Thoracic aorta endothelial cell (primary cell): ENCODE results near the gene BHLHE41. TPM values are rescaled to one million over a fixed set of nuclear protein-coding genes. Genes with fewer than 3 reads are reported as not detected.

Experiments
- total RNA-seq: library from RNA; depleted of rRNA; stranded (reverse); fragments of >200 nt; gene quantifications from 2 replicates; pipeline ENCODE4 v1.2.3, GENCODE V29; 2012

Gene BHLHE41
- 0.07 and 0.53 TPM in 2 replicates for total RNA-seq

GRCh38 chr12:26124446-26125399, at the start of gene BHLHE41:
Gene BHLHE41 (minus strand): TSS chr12:26125037. CDS start chr12:26124779, 258 bp downstream.

Other genes with a start within 250 kb of the BHLHE41 start
- 80.1 and 118 TPM in 2 replicates for gene RASSF8, start 166.4 kb downstream of the BHLHE41 start, total RNA-seq
- 0.50 and 0.66 TPM in 2 replicates for gene SSPN, start 70.5 kb upstream of the BHLHE41 start, total RNA-seq